GM18520 (cell line): ENCODE results near the gene SPAG7.
"Not testable (repeated sequence)": the region's sequence is repeated elsewhere in the genome, so short reads cannot be mapped to it uniquely, and the experiment has no call there.

Source experiments
- ATAC-seq: cut with Tn5 transposase; IDR thresholded peaks from one replicate; pipeline ENCODE4 v1.9.1; 2021; ENCODE audit not compliant: unreplicated experiment

SPAG7 gene

DNA sequence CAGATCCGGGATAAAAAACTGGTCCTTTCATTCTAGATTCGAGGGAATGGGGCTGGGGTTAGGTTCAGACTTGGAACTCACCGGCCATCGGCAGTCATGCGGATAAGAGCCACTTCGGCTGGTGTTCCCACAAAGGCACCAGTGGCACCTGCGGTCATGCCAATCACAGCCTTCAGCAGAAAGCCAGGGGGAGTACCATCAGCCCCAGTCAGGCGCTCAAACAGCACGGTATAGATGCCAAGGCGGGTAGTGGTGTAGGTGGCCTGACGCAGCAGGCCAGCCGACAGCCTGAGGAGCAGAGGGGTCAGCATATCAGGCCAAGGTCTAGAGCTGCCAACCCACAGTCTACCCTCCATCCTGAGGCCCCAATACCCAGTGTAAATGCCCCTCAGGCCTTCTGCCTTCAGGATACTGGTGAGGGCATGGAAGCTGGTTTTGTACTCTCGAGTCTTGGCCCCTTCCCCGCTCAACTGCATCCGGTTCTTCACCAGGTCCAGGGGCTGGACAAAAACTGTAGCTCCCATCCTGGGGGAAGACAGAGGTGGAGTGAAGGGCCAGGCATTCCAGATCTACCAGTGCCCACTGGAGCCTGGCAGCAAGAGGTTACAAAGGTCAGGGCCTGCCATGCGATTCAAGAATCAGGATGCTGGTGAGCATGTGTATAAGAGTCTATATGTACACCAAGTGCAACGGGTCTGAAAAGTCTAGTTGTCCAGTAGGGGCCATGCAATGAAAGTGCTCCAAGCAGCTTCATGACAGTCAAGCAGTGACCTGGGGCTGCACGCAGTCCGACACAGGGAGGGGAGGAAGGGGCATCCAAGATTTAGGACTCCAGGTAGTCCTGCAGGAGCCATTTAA, 28.7 kb downstream of the SPAG7 start:
- no peak for ATAC-seq

DNA sequence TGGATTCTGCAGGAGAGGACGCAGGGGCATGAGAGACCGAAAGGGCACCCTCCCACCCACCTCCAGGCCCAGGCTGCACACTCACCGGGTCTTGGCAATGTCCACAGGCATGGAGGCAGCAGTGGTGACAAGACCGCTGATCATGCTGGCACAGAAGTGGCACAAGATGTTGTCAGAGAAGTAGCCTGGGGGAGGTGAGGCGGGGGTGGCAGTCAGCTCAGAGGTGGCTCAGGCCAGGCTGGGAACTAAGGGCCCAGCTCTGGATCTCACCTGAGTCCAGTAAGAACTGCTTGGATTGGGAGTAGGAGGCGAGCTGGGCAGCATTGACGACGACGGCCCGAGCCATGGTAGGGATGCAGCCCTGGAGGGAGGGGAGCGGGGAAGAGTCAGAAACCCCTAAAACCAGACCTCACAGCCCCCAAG, 29.5 kb downstream of the SPAG7 start:
- ATAC-seq = no peak

DNA sequence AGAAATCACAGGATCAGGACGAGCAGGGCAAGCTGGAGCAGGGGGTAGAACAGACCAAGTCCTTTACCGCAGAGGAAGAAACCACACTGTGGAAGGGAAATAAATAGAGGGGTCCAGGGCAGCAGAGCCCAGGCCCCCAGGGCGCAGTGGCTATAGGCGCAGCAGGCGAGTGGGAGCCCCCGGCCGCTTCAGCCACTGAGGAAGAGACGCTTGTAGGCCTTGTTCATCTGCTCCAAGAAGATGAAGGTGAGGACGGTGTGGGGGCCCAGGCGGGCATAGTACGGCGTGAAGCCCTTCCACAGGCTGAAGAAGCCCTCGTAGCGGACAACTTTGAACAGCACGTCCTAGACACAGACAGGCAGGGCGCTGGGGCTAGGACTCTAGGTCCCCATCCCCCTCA, 30.1 kb downstream of the SPAG7 start:
- no peak for ATAC-seq

DNA sequence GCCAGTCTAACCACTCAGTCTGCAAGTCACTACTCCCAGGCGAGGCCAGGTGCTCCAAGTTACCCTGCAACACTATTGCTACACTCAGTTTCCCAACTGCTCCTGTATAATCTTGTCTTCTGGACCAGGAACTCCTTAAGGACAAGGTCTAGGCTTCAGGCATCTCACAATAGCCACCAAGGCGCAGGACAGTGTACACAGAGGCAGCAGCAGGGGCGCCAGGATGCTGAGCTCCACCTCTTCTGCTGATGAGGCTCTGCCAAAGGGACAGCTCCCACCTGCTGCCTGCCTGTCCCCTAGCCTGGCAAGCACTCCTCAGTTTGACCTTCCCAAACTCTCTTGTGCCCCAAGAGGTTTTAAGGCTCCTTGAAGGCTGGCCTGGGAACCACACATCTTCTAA, 31.2 kb downstream of the SPAG7 start:
- no peak for ATAC-seq

- ATAC-seq = no peak
These were observed 32.0 kb downstream of the SPAG7 start for GRCh38 chr17:4935650-4936049.

DNA sequence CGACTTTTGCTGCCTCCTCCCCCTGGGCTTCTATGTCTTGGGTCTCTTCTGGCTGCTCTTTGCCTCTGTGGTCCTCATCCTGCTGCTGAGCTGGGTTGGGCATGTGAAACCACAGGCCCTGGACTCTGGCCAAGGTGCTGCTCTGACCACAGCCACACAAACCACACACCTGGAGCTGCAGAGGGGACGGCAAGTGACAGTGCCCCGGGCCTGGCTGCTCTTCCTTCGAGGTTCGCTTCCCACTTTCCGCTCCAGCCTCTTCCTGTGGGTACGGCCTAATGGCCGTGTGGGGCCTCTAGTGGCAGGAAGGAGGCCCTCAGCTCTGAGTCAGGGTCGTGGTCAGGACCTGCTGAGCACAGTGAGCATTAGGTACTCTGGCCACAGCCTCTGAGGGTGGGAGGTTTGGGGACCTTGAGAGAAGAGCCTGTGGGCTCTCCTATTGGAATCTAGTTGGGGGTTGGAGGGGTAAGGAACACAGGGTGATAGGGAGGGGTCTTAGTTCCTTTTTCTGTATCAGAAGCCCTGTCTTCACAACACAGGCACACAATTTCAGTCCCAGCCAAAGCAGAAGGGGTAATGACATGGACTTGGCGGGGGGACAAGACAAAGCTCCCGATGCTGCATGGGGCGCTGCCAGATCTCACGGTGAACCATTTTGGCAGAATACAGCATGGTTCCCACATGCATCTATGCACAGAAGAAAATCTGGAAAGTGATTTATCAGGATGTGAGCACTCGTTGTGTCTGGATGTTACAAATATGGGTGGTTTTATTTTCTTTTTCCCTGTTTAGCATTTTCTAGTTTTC, 33.2 kb downstream of the SPAG7 start:
- ATAC-seq = no peak

GRCh38 chr17:4933646-4934045, 34.0 kb downstream of the SPAG7 start:
- no peak for ATAC-seq

GRCh38 chr17:4932756-4933155, 34.9 kb downstream of the SPAG7 start:
- no peak for ATAC-seq

DNA sequence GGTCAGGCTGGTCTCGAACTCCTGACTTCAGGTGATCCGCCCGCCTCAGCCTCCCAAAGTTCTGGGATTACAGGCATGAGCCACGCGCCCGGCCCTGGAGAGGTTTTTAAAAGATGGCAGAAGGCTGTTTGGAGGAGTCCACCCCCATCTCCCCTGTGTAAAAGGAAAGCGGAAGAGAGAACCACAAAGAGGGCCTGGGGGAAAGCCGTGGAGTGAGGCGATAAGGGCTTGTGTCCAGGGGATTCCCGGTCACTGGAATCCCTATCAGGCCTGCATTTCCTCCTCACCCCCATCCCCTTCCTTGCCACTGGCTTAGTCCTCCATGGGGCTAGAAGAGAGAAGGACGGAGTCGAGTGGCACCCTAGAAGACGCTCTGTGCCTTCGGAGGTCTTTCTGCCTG, 35.7 kb downstream of the SPAG7 start, which contains the start of gene GP1BA:
TSS of gene GP1BA (plus strand) at position 315 of the 400 bp plus-strand sequence. CDS start 328 bp downstream, outside the sequence.
- no peak for ATAC-seq

- no peak for ATAC-seq
These were observed 38.7 kb downstream of the SPAG7 start for GRCh38 chr17:4928881-4929280.

DNA sequence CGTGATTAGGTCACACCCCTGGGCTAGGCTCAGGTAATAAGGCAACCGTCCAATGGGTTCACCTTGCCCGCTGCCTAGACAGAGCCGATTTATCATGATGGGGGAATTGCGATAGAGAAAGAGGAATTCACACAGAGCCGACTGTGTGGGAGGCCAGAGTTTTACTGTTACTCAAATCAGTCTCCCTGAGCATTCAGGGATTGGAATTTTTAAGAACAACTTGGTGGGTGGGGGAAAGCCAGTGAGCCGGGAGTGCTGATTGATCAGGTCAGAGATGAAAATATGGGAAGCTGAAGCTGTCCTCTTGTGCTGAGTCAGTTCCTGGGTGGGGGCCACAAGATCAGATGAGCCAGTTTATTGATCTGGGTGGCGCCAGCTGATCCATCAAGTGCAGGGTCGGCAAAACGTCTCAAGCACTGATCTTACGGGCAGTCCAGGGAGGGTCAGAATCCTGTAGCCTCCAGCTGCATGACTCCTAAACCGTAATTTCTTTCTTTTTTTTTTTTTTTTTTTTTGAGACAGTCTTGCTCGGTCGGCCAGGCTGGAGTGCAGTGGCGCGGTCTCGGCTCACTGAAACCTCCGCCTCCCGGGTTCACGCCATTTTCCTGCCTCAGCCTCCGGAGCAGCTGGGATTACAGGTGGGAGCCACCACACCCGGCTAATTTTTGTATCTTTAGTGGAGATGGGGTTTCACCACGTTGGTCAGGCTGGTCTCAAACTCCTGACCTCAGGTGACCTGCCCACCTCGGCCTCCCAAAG, 40.9 kb downstream of the SPAG7 start:
- ATAC-seq = not testable (repeated sequence)

DNA sequence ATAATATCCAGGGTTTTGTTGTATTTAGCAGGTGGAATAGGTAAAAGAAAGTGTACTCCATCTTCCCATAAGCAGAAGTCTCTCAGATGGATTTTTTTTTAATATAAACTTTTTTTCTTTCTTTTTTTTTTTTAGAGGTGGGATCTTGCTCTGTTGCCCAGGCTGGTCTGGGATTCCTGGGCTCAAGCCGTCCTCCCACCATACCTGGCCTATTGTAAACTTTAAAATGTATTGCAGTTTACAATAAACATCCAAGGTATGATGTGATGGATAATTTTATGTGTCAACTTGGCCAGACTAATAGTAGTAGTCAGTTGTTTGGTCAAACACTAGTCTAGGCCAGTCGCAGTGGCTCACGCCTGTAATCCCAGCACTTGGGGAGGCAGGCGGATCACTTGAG, 46.3 kb downstream of the SPAG7 start:
- ATAC-seq = no peak

DNA sequence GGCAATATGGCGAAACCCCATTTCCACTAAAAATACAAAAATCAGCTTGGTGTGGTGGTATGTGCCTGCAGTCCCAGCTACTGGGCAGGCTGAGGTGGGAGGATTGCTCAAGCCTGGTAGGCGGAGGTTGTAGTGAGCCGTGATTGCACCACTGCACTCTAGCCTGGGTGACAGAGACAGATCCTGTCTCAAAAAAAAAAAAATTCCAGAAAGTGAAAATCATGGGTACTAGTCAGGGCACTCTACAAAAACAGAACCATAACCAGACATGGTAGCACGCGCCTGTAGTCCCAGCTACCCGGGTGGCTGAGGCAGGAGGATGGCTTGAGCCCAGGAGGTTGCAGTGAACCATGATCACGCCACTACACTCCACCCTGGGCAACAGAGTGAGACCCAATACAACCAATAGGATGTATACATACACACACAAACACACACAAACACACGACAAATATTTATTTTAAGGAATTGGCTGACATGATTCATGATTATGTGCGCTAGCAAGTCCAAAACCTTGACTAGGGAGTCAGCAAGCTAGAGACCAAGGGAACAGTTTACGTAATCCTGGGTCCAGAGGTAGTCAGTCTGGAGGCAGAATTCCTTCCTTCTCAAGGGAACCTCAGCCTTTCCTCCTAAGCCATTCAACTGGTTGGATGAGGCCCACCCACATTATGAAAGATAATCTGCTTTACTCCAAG, 47.1 kb downstream of the SPAG7 start:
- no peak for ATAC-seq

DNA sequence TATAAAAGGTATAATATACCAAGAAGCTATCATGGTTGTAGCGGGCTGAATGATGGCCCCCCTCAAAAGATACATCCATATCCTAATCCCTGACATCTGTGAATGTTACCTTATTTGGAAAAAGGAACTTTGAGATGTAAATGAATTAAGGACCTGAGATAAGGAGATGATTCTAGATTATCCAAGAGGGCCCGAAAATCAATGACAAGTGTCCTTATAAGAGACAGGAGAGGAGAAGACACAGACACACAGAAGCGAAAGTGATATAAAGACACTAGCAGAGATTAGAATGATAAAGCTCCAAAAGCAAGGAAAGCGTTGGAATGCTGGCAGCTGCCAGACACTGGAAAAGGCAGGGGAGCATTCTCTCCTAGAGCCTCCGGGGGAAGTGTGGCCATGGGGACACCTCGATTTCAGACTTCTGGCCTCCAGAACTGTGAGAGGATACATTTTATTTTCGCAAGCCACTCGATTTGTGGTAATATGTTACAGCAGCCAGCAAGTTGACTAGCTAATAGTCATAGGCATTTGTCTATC, 48.0 kb downstream of the SPAG7 start:
- ATAC-seq = no peak

GRCh38 chr17:4914551-4914950, 53.1 kb downstream of the SPAG7 start:
- not testable (repeated sequence) for ATAC-seq

GRCh38 chr17:4913994-4914393, 53.6 kb downstream of the SPAG7 start:
- no peak for ATAC-seq
